NCI-H2171 (cell line): ENCODE data around the gene HIP1.
"Not testable (repeated sequence)": the region's sequence is repeated elsewhere in the genome, so short reads cannot be mapped to it uniquely, and the experiment has no call there.

Experiments
- DNase-seq: peaks from one replicate; lab custom pipeline; 2025; lab: John Stamatoyannopoulos, UW

Gene HIP1

GRCh38 chr7:75609416-75609815 lies 129.3 kb downstream of the HIP1 start:
- not testable (repeated sequence) for DNase-seq

DNA sequence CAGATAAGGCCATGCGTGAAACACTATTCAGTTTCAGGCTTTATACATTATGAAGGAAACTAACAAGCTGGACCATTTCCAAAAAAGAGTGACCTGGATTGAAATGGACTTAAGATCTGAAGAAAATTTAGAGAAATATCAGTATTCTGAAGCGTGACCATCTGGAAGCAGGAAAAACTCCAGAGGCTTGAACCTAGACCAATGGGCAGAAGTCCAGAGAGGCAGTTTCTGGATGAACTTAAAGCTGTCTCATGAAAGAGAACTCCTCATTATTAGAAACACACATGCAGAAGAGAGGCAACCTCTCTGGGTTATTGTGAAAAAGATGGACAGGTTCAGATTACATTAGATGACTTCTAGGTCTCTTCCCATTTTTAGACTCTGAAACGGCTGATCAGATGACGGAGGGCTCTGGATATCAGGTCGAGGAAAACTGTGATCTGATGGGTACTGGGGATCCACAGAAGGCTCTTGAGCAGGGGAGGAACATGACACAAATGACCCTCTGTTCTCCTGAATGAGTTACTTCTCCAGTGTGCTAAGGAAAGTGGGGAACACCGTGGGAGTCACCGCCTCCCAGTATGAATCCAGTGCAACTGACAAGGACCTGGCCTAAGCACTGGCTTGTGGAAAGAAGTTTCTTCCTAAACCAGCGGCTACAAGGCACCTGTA lies 130.2 kb downstream of the HIP1 start:
- no peak for DNase-seq

- DNase-seq = no peak
Measured at GRCh38 chr7:75604408-75604807, 134.3 kb downstream of the HIP1 start.

DNA sequence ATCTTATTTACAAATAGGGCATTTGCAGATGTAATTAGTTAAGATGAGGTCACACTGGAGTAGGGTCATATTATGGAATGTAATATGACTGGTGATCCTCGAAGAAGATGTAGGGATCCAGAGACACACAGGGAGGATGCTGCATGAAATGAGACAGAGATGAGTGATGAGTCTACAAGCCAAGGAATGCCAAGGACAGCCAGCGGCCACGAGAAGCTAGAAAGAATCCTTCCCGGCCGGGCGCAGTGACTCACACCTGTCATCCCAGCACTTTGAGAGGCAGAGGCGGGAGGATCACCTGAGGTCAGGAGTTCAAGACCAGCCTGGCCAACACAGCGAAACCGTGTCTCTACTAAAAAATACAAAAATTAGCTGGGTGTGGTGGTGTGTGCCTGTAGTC lies 135.9 kb downstream of the HIP1 start:
- not testable (repeated sequence) for DNase-seq

DNA sequence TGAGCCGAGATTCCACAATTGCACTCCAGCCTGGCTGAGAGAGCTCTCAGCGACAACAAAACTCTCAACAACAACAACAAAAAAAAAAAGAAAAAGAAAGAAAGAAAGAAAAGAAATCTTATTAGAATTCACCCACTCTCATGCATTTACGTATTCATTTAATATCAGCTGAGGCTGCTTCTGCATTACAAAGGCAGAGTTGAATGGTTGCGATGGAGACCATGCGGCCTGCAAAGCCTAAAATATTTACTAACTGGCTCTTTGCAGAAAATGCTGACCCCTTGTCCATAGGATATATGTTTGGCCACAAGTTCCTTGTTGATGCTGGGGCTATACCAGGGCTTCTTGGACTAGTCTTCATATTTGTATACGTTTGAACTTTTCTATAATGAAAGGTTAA lies 137.2 kb downstream of the HIP1 start:
- DNase-seq = no peak

DNA sequence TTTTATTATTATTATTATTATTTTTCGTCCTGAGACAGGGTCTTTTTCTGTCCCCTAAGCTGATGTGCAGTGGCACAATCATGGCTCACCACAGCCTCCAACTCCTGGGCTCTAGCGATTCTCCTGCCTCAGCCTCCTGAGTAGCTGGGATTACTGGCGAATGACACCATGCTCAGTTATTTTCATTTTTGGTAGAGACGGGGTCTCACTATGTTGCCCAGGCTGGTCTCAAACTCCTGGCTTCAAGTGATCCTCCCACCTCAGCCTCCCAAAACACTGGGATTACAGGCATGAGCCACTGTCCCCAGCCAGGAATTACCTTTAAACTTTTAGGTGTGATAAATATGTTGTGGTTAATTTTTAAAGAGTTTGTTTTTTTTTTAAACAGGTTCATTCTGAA lies 138.0 kb downstream of the HIP1 start:
- not testable (repeated sequence) for DNase-seq

GRCh38 chr7:75599244-75599781 lies 139.4 kb downstream of the HIP1 start:
- DNase-seq = peak; percentile 73

GRCh38 chr7:75596727-75597614 lies 141.8 kb downstream of the HIP1 start:
- DNase-seq = no peak

GRCh38 chr7:75595766-75596165 lies 143.0 kb downstream of the HIP1 start:
- no peak for DNase-seq

DNA sequence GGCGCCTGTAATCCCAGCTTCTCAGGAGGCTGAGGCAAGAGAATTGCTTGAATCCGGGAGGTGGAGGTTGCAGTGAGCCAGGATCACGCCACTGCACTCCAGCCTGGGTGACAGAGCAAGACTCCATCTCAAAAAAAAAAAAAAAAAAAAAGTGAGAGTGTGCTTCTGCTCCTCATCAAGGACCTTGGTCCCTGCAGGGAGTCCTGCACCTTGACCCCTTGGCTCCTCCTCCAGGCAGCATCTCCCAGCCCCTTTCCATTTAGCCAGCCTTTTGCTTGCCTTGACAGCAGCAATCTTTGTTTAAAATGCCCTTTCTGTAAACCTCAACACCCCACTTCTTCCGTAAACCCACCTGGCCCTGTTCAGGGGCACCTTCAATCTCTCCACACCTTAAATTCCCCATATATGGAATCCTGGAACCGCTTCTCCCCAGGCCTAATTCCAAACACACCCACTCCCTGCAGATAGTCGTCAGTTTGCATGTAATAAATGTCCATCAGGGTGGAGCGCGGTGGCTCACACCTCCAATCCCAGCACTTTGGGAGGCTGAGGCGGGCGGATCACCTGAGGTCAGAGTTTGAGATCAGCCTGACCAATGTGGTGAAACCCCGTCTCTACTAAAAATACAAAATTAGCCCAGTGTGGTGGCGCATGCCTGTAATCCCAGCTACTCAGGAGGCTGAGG lies 145.1 kb downstream of the HIP1 start:
- DNase-seq = not testable (repeated sequence)

DNA sequence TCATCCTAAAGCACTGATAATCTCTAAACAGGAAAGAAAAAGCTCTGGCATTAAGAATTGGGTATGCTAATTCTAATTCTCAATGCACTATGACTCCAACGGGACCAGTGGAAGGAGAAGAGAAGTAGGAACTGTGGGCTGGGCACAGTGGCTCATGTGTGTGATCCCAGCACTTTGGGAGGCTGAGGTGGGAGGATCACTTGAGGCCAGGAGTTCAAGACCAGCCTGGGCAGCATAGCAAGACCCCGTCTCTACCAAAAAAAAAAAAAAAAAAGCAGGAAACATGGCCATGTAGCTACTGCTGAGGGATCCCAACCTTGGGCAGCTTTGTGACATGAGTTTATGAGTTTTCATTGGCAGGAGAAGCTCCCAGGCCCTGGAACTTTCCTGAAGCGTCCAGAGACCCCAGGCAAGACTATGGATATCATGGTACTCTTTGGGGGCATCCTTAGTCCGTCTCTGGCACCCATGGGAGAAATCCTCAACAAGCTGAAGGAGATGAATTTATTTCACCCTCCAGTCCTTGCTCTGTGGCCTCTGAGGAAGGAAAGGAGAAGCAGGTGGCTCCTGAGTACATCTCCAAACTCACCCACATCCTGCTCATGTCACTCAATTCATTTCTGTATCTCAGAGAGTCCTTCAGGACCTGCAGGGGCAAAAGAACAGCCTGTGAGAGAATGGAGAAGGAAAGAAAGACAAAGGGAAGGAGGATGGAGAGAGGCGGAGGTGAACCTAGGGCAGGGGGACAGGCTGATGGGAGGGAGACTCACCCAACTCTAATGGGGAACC lies 147.1 kb downstream of the HIP1 start:
- no peak for DNase-seq

DNA sequence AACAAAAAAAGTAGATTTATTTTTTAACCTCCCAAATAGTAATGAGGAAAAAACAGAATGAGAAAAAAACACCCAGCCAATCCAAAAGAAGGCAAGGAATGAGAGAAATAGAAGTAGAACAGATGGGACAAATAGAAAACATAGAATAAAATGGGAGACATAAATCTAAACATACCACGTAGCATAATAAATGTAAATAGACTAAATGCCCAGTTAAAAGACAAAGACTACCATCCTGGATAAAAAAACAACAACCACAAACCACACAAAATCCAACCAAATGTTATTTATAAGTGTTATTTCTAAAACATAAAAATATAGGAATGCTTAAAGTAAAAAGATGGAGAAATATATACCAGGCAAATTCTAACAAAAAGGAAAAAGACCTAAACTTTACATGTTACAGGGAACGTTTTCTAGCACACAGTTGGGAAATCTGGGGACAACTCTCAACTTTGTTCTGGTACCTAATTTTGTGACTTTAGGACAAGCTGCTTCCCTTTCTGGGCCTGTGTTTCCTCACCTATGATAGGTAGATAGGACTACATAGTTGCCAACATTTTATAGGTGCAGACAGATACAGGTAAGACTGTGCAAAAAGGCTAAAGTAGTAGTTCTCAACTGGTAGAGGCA lies 148.3 kb downstream of the HIP1 start:
- no peak for DNase-seq

- DNase-seq = no peak
Measured at GRCh38 chr7:75584354-75584753, 154.4 kb downstream of the HIP1 start.

- DNase-seq = no peak
Measured at GRCh38 chr7:75583255-75583654, 155.5 kb downstream of the HIP1 start.

DNA sequence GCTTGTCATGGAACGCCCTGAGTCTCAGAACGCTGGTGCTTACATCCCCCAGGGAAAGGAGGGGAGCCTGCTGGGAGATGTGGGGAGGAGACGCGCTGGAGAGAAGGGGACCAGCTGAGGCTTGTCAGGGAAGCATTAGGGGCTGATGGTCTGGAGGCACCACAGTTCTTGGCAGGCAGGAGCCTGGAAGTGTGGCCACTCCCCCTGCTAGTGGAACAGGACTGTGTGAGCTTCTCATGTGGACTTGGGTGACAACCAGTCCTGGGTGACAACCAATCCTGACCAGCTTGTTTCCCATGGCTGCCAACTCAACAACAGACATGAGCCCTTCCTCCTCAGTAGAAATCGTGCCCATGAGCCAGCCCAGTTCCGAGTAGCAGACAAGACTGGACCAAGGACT lies 158.8 kb downstream of the HIP1 start:
- no peak for DNase-seq

DNA sequence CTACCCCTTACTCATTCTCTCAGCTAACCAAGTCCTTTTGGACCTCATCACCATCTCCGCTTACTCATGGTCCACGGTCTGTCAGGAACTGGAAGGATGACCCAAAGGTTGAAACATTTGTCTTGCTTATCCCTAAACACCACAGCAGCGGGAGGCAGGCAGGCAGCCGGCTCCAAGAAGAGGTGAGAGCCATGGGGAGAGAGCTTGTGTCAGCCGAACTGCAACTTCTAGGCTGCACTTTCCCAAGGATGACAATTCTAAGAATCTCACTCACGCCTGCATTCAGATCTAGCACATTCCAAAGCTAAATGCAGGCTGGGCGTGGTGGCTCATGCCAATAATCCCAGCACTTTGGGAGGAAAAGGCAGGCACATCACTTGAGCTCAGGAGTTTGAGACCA lies 160.7 kb downstream of the HIP1 start:
- DNase-seq = no peak

DNA sequence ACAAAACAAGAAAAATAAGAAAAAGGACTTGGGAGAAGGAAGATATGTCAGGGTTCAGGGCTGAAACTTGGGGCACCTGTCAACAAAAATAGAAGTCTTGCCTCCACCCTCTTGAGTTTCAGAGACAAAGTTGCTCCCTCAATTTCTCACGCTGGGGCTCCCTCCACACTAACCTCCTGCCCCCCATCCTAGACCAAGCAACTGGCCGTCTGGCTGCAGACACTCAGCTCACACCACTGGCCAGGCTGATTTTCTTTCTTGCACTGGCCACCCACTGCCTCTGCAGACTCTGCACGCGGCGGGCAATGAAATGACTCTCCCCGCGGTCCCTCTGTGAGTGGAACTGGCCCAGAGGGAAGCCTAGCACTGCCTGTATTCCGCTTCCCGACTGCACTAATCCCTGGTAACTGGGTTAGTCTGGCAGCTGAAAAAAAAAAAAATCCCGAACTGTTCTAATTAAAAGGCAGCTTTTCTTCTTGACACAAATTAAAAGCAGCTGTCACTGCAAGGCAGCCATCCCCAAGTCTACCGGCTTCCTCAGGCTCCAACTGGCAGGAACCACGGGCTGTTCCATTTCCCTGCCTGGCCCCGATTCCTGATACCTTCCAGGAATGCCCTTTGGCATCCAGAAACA lies 163.1 kb downstream of the HIP1 start:
- DNase-seq = no peak

DNA sequence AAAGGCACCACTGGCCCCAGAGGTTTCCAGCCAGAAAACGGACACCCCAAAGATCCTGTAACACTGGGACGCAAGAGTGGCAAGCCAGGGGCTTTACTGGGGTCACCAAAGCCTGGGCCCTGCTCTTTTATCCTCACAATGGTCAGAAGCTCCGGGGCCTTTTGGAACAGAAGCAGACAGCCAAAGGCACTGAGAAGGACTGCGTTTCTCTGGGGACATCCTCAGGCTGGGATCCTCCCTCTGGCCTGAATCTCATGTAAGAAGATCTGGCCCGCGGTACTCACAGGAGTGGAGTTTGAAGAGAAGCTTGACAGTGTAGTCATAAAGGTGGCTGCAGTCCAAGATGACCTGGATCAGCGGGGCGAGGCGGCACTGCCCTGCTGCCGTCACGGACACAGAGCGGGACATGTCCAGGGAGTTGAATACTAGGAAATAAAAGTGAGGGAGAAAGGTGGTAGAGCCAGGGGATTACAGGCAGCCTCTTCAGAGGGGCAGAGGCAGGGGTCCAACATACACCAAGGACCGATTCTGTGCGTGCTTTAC lies 165.2 kb downstream of the HIP1 start:
- DNase-seq = no peak

DNA sequence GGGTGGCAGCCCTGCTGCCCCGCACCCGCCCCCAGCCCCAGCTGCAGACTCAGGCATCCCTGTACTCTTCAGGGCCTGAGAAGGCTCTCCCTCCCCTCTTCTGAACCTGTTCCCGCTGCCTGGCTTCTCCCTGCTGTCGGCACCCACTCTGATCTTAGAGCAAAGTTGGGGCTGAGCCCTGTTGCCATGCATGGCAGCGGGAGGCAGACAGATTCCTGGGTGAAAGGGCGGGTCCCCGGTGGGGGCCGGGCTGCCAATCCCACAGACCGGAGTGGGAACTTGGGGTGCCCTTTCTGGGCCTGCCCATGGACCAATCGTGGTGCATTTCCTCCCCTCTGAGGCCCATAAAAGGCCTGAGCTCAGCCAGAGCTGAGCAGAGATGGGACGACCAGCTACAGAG lies 165.9 kb downstream of the HIP1 start:
- no peak for DNase-seq

GRCh38 chr7:75572396-75572795 lies 166.3 kb downstream of the HIP1 start:
- peak; percentile 54 for DNase-seq

GRCh38 chr7:75571209-75571608 lies 167.5 kb downstream of the HIP1 start:
- no peak for DNase-seq
